CD8-positive, alpha-beta memory T cell (primary cell): ENCODE data around the gene NCOR1. TPM values are rescaled to one million over a fixed set of nuclear protein-coding genes. Genes with fewer than 3 reads are reported as not detected.
"Not testable (repeated sequence)": the region's sequence is repeated elsewhere in the genome, so short reads cannot be mapped to it uniquely, and the experiment has no call there.

Experiments used
- CTCF ChIA-PET: fragments of 350-600 bp; sonication (Branson Sonifier 250); formaldehyde crosslinking; loops from one replicate; lab custom pipeline; 2021; ENCODE audit warnings: antibody characterized with exemption; lab: Charles Lee
- POLR2A ChIA-PET: fragments of 350-600 bp; sonication (Branson Sonifier 250); formaldehyde crosslinking; loops from one replicate; lab custom pipeline; 2021; ENCODE audit warnings: antibody characterized with exemption; lab: Charles Lee
- DNase-seq, 5 donors: peaks; one replicate each; pipeline versions ENCODE4 v3.0.0 to v3.0.0-alpha.2; 2020 to 2022; ENCODE audit warnings: mixed read lengths in 1 of 5
- H3K27ac ChIP-seq: one replicate; pipeline ENCODE4 v1.7.0; 2013; ENCODE audit warnings: low read depth, mild to moderate bottlenecking, low read length, moderate library complexity
- H3K27me3 ChIP-seq: 2 replicates; pipeline ENCODE4 v1.7.0; 2013; ENCODE audit warnings: low read length, mild to moderate bottlenecking; ENCODE audit not compliant: insufficient read depth, poor library complexity, severe bottlenecking
- H3K36me3 ChIP-seq: 2 replicates; pipeline ENCODE4 v1.7.0; 2013; ENCODE audit warnings: mild to moderate bottlenecking, low read length, moderate library complexity; ENCODE audit not compliant: insufficient read depth
- H3K4me1 ChIP-seq: 2 replicates; pipeline ENCODE4 v1.7.0; 2013; ENCODE audit warnings: mild to moderate bottlenecking, low read length, moderate library complexity; ENCODE audit not compliant: insufficient read depth
- H3K4me3 ChIP-seq: 2 replicates; pipeline ENCODE4 v1.7.0; 2013; ENCODE audit warnings: mild to moderate bottlenecking, low read length
- H3K9me3 ChIP-seq: 2 replicates; pipeline ENCODE4 v1.7.0; 2013; ENCODE audit warnings: mild to moderate bottlenecking, low read length
- H3K27ac Mint-ChIP-seq, 8 donors: one replicate each; pipeline ENCODE4 v1.8.0; 2020 to 2021; ENCODE audit warnings: mixed read lengths in 8 of 8, mild to moderate bottlenecking in 6 of 8, inconsistent platforms in 3 of 8, moderate library complexity in 3 of 8
- H3K27me3 Mint-ChIP-seq, 2 donors: one replicate each; pipeline ENCODE4 v1.8.0; 2020 to 2021; ENCODE audit warnings: mixed read lengths in 2 of 2, mild to moderate bottlenecking in 1 of 2, moderate library complexity in 1 of 2
- H3K36me3 Mint-ChIP-seq, 3 donors: one replicate each; pipeline ENCODE4 v1.8.0; 2020 to 2021; ENCODE audit warnings: mixed read lengths in 3 of 3, inconsistent platforms in 1 of 3, mild to moderate bottlenecking in 1 of 3
- H3K4me1 Mint-ChIP-seq, 3 donors: one replicate each; pipeline ENCODE4 v1.8.0; 2020 to 2021; ENCODE audit warnings: mixed read lengths in 3 of 3, inconsistent platforms in 1 of 3, mild to moderate bottlenecking in 1 of 3
- H3K4me3 Mint-ChIP-seq, 7 donors: one replicate each; pipeline ENCODE4 v1.8.0; 2020 to 2021; ENCODE audit warnings: mixed read lengths in 7 of 7, mild to moderate bottlenecking in 6 of 7, moderate library complexity in 4 of 7, inconsistent platforms in 2 of 7
- H3K9me3 Mint-ChIP-seq, 5 donors: one replicate each; pipeline ENCODE4 v1.8.0; 2020 to 2022; ENCODE audit warnings: mixed read lengths in 5 of 5, mild to moderate bottlenecking in 3 of 5, moderate library complexity in 2 of 5, inconsistent platforms in 1 of 5
- polyA plus RNA-seq: library from polyadenylated mRNA; unstranded; fragments of 300-500 nt; fragmentation: Illumina TruSeq; gene quantifications from one replicate; pipeline ENCODE4 v1.2.3, GENCODE V29; 2021
- total RNA-seq, 2 experiments: library from RNA; stranded (reverse); gene quantifications; one replicate each; pipeline ENCODE4 v1.2.3, GENCODE V29; 2021

The NCOR1 gene
- total and polyA plus RNA-seq, 3 experiments from 2014 or later: 146 to 158 (median 147) TPM

DNA sequence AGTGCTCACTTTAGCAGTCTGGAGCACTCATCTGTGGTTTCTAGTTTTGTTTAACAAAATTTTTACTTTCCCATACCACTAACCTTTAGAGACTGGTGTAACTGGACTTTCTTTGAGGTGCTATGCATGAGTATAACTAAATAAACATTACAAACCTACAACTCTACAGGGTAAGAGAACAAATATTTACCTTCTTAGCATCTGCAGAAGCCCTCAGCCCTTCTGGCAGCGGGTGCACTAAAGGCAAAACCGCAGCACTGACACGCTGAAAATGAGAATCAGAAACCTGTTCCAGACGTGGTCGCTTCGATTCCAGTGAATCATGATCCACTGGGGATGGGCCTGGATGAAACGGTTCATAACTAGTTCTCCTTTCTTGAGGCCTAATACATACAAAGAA lies 43.7 kb downstream of the NCOR1 start:
- Mint-ChIP-seq H3K4me1 (peaks cover 16 to 39% (median 29%) of the 10 kb centered on the region in 3 donors), H3K27me3 (no peaks in the 10 kb centered on the region), H3K27ac (peak overlapping the region in 2 of 8 donors; percentile 11 to 61), H3K9me3 (peaks cover 0 to 5% (median 0%) of the 10 kb centered on the region in 5 donors), H3K36me3 (peaks cover 0 to 45% (median 10%) of the 10 kb centered on the region in 3 donors), H3K4me3 (no peak overlapping the region)
- Histone ChIP-seq H3K36me3 (peaks cover 8% of the 10 kb centered on the region), H3K27ac (no peak overlapping the region), H3K4me1 (no peaks in the 10 kb centered on the region), H3K4me3 (no peak overlapping the region), H3K9me3 (no peaks in the 10 kb centered on the region), H3K27me3 (no peaks in the 10 kb centered on the region)
- DNase-seq: no peak
- POLR2A ChIA-PET: no interaction called here
- CTCF ChIA-PET: no interaction called here

DNA sequence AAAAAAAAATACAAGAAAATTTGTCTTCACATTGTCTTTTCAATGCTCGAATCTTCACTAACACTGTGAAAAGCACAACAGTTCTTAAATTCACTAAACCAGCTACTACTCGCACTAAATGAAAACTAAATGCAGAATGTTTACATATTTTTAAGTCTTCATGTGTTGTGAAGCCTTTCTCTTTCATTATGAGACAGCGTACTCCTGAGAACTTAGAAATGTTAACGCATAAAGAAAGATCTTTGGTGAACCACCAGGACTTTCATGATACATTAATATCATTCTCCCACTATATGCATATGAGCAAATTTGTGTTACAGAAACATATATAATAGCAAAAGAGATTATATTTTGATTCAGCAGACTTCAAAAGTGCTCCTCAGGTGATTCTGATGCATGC lies 48.6 kb downstream of the NCOR1 start:
- DNase-seq, H3K27ac ChIP-seq, H3K4me1 ChIP-seq, POLR2A ChIA-PET, H3K4me3 Mint-ChIP-seq, H3K9me3 Mint-ChIP-seq, CTCF ChIA-PET, H3K27me3 ChIP-seq, H3K4me3 ChIP-seq, H3K27me3 Mint-ChIP-seq, H3K9me3 ChIP-seq, H3K36me3 ChIP-seq: not testable (repeated sequence)
- H3K27ac Mint-ChIP-seq: peak overlapping the region in 4 of 8 donors; percentile 18 to 85 (median 30)
- H3K4me1 Mint-ChIP-seq: peaks cover 21 to 38% (median 26%) of the 10 kb centered on the region in 3 donors
- peaks cover 0 to 58% (median 26%) of the 10 kb centered on the region in 3 donors for H3K36me3 Mint-ChIP-seq

DNA sequence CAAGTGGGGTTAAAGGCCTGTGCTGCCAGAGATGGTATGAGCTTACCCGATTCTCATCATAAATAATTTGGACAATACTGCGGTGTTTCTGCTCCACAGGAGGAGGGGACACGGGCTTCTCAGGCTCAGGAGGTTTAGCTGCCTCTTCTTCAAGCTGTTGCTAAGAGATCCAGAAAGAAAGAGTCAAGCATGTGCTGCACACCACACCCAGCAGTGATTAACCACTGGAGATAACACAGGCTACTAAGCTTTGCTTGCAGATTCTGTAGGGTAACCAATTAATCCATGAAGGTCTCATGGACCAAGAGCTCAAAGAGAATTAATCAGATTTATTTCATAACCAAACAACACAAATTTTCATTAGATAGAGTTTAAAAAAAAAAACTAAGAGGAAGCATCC lies 56.6 kb downstream of the NCOR1 start:
- Mint-ChIP-seq H3K4me3 (no peak overlapping the region), H3K9me3 (no peaks in the 10 kb centered on the region), H3K4me1 (peaks cover 9 to 21% (median 14%) of the 10 kb centered on the region in 3 donors), H3K27ac (no peak overlapping the region), H3K36me3 (peaks cover 4 to 67% (median 24%) of the 10 kb centered on the region in 3 donors), H3K27me3 (no peaks in the 10 kb centered on the region)
- no peaks in the 10 kb centered on the region for H3K4me1 ChIP-seq
- H3K27me3 ChIP-seq: no peaks in the 10 kb centered on the region
- POLR2A ChIA-PET: no interaction called here
- H3K4me3 ChIP-seq: no peak overlapping the region
- H3K36me3 ChIP-seq: no peaks in the 10 kb centered on the region
- CTCF ChIA-PET: interaction anchor here (0.7 kb wide), 1 partner anchor 280 kb away, joined by 3 read pairs; no protein-coding TSS in a partner anchor
- no peaks in the 10 kb centered on the region for H3K9me3 ChIP-seq
- DNase-seq: no peak
- H3K27ac ChIP-seq: no peak overlapping the region

DNA sequence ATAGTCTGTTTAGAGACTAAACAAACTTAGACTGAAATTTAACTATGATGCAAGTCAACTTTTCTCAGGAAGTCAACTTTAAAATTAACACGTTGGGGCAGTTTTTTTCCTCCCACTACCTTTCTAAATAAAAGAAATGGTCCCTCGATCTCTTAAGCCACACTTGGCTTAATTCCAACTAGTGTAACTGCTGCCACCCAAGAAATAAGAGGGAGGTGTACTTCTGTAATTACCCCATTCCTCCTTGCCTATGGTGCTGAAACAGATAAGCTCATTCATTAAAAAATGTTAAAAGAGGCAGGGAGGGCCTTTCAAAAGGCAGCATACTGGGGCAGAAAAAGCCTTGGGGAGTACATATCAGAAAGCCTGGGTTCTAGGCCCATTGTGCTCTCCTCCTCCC lies 59.8 kb downstream of the NCOR1 start:
- H3K4me3 ChIP-seq: no peak overlapping the region
- Mint-ChIP-seq H3K27me3 (no peaks in the 10 kb centered on the region), H3K36me3 (peaks cover 22 to 70% (median 27%) of the 10 kb centered on the region in 3 donors), H3K9me3 (no peaks in the 10 kb centered on the region), H3K4me1 (peaks cover 0 to 3% (median 0%) of the 10 kb centered on the region in 3 donors), H3K27ac (peak overlapping the region in 1 of 8 donors; percentile 20), H3K4me3 (no peak overlapping the region)
- H3K36me3 ChIP-seq: peaks cover 11% of the 10 kb centered on the region
- H3K27ac ChIP-seq: no peak overlapping the region
- ChIA-PET POLR2A (no interaction called here), CTCF (no interaction called here)
- H3K9me3 ChIP-seq: no peaks in the 10 kb centered on the region
- H3K4me1 ChIP-seq: no peaks in the 10 kb centered on the region
- no peaks in the 10 kb centered on the region for H3K27me3 ChIP-seq
- DNase-seq: no peak

DNA sequence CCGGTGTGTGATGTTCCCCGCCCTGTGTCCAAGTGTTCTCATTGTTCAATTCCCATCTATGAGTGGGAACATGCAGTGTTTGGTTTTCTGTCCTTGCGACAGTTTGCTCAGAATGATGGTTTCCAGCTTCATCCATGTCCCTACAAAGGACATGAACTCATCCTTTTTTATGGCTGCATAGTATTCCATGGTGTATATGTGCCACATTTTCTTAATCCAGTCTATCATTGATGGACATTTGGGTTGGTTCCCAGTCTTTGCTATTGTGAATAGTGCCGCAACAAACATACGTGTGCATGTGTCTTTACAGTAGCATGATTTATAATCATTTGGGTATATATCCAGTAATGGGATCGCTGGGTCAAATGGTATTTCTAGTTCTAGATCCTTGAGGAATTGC lies 63.0 kb downstream of the NCOR1 start:
- H3K4me3 ChIP-seq, H3K4me1 Mint-ChIP-seq, CTCF ChIA-PET, H3K4me3 Mint-ChIP-seq, H3K27ac Mint-ChIP-seq, H3K27ac ChIP-seq, POLR2A ChIA-PET, DNase-seq, H3K4me1 ChIP-seq, H3K9me3 ChIP-seq, H3K9me3 Mint-ChIP-seq, H3K27me3 Mint-ChIP-seq, H3K27me3 ChIP-seq: not testable (repeated sequence)
- H3K36me3 Mint-ChIP-seq: peaks cover 29 to 75% (median 31%) of the 10 kb centered on the region in 3 donors
- H3K36me3 ChIP-seq: peaks cover 22% of the 10 kb centered on the region

DNA sequence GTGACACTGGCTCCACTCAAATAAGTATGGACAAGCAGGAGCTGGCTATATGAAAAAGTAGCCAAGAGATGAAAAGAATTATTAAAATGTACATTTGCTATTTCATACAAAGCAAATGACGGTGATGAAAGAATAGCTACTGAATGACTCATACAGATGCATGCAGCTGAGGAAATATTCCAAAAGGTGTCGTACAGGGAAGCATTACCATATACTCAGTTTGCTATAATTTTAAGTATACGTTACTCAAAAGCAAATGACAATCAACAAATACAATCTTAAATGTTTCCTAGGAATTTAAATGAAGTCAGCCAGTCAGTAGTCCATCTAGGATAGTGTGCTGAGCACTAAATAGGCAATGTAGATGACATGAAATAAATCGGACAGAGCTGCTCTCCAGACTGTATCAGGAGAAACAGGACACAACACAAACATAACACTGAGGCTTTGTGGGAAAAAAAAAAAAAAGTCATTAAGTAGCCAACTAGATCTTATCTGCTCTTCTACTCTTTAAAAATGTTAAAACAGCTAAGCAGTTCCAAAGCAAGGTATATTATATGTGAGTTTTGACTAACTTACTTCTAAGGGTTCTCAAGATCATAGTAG lies 65.0 kb downstream of the NCOR1 start:
- Histone ChIP-seq H3K27me3 (no peaks in the 10 kb centered on the region), H3K4me3 (no peak overlapping the region), H3K4me1 (no peaks in the 10 kb centered on the region), H3K27ac (no peak overlapping the region), H3K36me3 (peaks cover 22% of the 10 kb centered on the region), H3K9me3 (no peaks in the 10 kb centered on the region)
- no peaks in the 10 kb centered on the region for H3K9me3 Mint-ChIP-seq
- H3K27ac Mint-ChIP-seq: peak overlapping the region in 1 of 8 donors; percentile 43
- no peaks in the 10 kb centered on the region for H3K27me3 Mint-ChIP-seq
- H3K4me1 Mint-ChIP-seq: peaks cover 0 to 2% (median 0%) of the 10 kb centered on the region in 3 donors
- peaks cover 29 to 77% (median 33%) of the 10 kb centered on the region in 3 donors for H3K36me3 Mint-ChIP-seq
- CTCF ChIA-PET: no interaction called here
- POLR2A ChIA-PET: no interaction called here
- DNase-seq: no peak
- no peak overlapping the region for H3K4me3 Mint-ChIP-seq

DNA sequence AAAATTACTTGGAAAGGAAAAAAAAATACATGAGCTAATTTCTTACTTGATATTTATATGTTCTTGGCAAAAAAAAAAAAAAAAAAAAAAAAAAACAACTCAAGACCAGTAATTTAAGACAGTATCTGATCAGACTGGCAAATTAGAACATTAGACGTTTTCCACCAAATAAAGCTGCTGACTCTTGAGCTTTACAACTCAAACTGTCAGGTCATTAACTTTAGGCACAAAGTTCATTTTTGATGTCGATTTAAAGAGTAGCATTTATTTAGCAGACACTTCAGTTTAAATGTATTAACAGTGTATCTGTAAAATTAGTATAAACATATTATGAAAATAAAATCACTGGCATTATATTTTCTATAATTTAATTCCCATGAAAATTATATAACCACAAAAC lies 66.7 kb downstream of the NCOR1 start:
- no peak overlapping the region for H3K27ac ChIP-seq
- no peak overlapping the region for H3K27ac Mint-ChIP-seq
- no peaks in the 10 kb centered on the region for H3K27me3 Mint-ChIP-seq
- H3K4me1 Mint-ChIP-seq: peaks cover 0 to 2% (median 0%) of the 10 kb centered on the region in 3 donors
- H3K9me3 ChIP-seq: no peaks in the 10 kb centered on the region
- no peak overlapping the region for H3K4me3 ChIP-seq
- no peaks in the 10 kb centered on the region for H3K27me3 ChIP-seq
- H3K9me3 Mint-ChIP-seq: no peaks in the 10 kb centered on the region
- H3K4me3 Mint-ChIP-seq: no peak overlapping the region
- DNase-seq: no peak
- peaks cover 25 to 79% (median 25%) of the 10 kb centered on the region in 3 donors for H3K36me3 Mint-ChIP-seq
- no peaks in the 10 kb centered on the region for H3K4me1 ChIP-seq
- ChIA-PET POLR2A (no interaction called here), CTCF (no interaction called here)
- H3K36me3 ChIP-seq: peaks cover 27% of the 10 kb centered on the region

DNA sequence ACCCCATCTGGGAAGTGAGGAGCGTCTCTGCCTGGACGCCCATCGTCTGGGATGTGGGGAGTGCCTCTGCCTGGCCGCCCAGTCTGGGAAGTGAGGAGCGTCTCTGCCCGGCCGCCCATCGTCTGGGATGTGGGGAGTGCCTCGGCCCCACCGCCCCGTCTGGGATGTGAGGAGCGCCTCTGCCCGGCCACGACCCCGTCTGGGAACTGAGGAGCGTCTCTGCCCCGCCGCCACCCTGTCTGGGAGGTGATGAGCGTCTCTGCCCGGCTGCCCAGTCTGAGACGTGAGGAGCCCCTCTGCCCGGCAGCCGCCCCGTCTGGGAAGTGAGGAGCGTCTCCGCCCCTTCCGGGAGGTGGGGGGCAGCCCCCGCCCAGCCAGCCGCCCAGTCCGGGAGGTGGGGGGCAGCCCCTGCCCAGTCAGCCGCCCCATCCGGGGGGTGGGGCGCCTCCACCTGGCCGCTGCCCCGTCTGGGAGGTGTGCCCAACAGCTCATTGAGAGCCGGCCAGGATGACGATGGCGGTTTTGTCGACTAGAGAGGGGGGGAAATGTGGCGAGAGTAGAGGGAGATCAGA lies 69.9 kb downstream of the NCOR1 start:
- peaks cover 12 to 81% (median 22%) of the 10 kb centered on the region in 3 donors for H3K36me3 Mint-ChIP-seq
- CTCF ChIA-PET, POLR2A ChIA-PET, H3K9me3 ChIP-seq, H3K27ac Mint-ChIP-seq, H3K9me3 Mint-ChIP-seq, H3K27me3 ChIP-seq, H3K4me1 ChIP-seq, H3K4me1 Mint-ChIP-seq, H3K4me3 Mint-ChIP-seq, H3K4me3 ChIP-seq, DNase-seq, H3K27me3 Mint-ChIP-seq, H3K27ac ChIP-seq: not testable (repeated sequence)
- H3K36me3 ChIP-seq: peaks cover 24% of the 10 kb centered on the region
